ENCODE results near the gene TCP1.

- TF ChIP-seq EZH2phosphoT487 (IDR thresholded peaks at IDR 0.05; ENCODE audit: low read depth) (no peak), CTCF (IDR thresholded peaks at IDR 0.05; ENCODE audit: low read depth, low read length) (no peak)
These were observed 35.0 kb downstream of the TCP1 start for GRCh38 chr6:159754401-159754800.

Data from OCI-LY3 (cell line).